Measurements from ENCODE around the gene RHEB. TPM values are rescaled to one million over a fixed set of nuclear protein-coding genes. Genes with fewer than 3 reads are reported as not detected.

RHEB gene
- total and polyA plus RNA-seq, 2 experiments from 2014 or later: 101 to 239 TPM

GRCh38 chr7:151491859-151492258 is 27.8 kb downstream of the RHEB start (continued):
- TF ChIP-seq REST (IDR thresholded peaks at IDR 0.05; ENCODE audit: unreplicated experiment): no peak
- TF ChIP-seq JUNB (IDR thresholded peaks at IDR 0.05; ENCODE audit: unreplicated experiment): no peak
- no peak for TF ChIP-seq CREB1 (CRISPR knock-in tag; IDR thresholded peaks at IDR 0.05; ENCODE audit: low read depth)
- TF ChIP-seq EZH2phosphoT487 (IDR thresholded peaks at IDR 0.05; ENCODE audit: unreplicated experiment): no peak
- no peak for TF ChIP-seq POLR2AphosphoS5 (IDR thresholded peaks at IDR 0.05; ENCODE audit: low read depth)
- no peak for TF ChIP-seq STAT1 (IDR thresholded peaks at IDR 0.05; ENCODE audit: unreplicated experiment)
- TF ChIP-seq EZH2 (IDR thresholded peaks at IDR 0.05; ENCODE audit: low read depth, unreplicated experiment): no peak
- TF ChIP-seq NANOG (IDR thresholded peaks at IDR 0.05; ENCODE audit: borderline replicate concordance): no peak

- H3F3A ChIP-seq (replicated peaks; ENCODE audit: low read depth): no peaks in the 10 kb centered on the region
- H3K4me2 ChIP-seq: peak overlapping the region; percentile 37; the same call in 1 of the 2 replicates
- Mint-ChIP-seq H3K9me3 (no peaks in the 10 kb centered on the region), H3K27ac (peak overlapping the region; percentile 61; the same call in 1 of the 2 replicates), H3K36me3 (ENCODE audit: low read depth) (peaks cover 53% of the 10 kb centered on the region), H3K4me1 (peaks cover 57% of the 10 kb centered on the region), H3K4me3 (no peak overlapping the region), H3K27me3 (ENCODE audit: insufficient read depth, low read depth, poor library complexity) (peaks cover 1% of the 10 kb centered on the region)
- no peak for DNase-seq (ENCODE audit: low spot score)
- peaks cover 54% of the 10 kb centered on the region for H3K4me1 ChIP-seq (ENCODE audit: insufficient read depth)
- H3K79me2 ChIP-seq (replicated peaks; ENCODE audit: insufficient read depth): peaks cover 95% of the 10 kb centered on the region
- ATAC-seq: no peak
- H3K36me3 ChIP-seq (ENCODE audit: insufficient read depth): no peaks in the 10 kb centered on the region; the same call in 1 of the 2 replicates
- H4K20me1 ChIP-seq (replicated peaks; ENCODE audit: insufficient read depth): peaks cover 32% of the 10 kb centered on the region
- no peak overlapping the region; the same call in 1 of the 2 replicates for H3K27ac ChIP-seq (ENCODE audit: low read depth)
- H3K4me3 ChIP-seq: no peak overlapping the region
- no peak overlapping the region for H2AFZ ChIP-seq
- no peaks in the 10 kb centered on the region for H3K9me2 ChIP-seq (ENCODE audit: insufficient read depth)
- H3K27me3 ChIP-seq (ENCODE audit: insufficient read depth): no peaks in the 10 kb centered on the region
- TF ChIP-seq ETS1 (IDR thresholded peaks at IDR 0.05) (no peak), EZH2phosphoT487 (IDR thresholded peaks at IDR 0.05; ENCODE audit: unreplicated experiment) (no peak), STAT1 (IDR thresholded peaks at IDR 0.05; ENCODE audit: unreplicated experiment) (no peak), POLR2AphosphoS5 (IDR thresholded peaks at IDR 0.05; ENCODE audit: low read depth) (no peak), EZH2 (IDR thresholded peaks at IDR 0.05; ENCODE audit: low read depth, unreplicated experiment) (no peak), CREB1 (CRISPR knock-in tag; IDR thresholded peaks at IDR 0.05; ENCODE audit: low read depth) (no peak), ZNF462 (CRISPR knock-in tag; IDR thresholded peaks at IDR 0.05) (no peak), ZNF331 (CRISPR knock-in tag; IDR thresholded peaks at IDR 0.05; ENCODE audit: low read depth) (no peak), NANOG (IDR thresholded peaks at IDR 0.05; ENCODE audit: borderline replicate concordance) (no peak)
These were observed 29.1 kb downstream of the RHEB start for GRCh38 chr7:151490456-151491105.

Measured in GM23338 (cell line).